Activated CD4-positive, alpha-beta T cell treated with anti-CD3 and anti-CD28 coated beads for 36 hours (primary cell): Measurements from ENCODE around the gene OR51S1. TPM values are rescaled to one million over a fixed set of nuclear protein-coding genes. Genes with fewer than 3 reads are reported as not detected.

ENCODE experiments used
- ATAC-seq: fragments of 200-7000 bp; cut with Tn5 transposase; one replicate; pipeline ENCODE4 v1.10.0; 2021; ENCODE audit warnings: mild to moderate bottlenecking, moderate library complexity
- CTCF ChIA-PET: fragments of 350-600 bp; sonication (Branson Sonifier 250); formaldehyde crosslinking; loops from one replicate; lab custom pipeline; 2021; ENCODE audit warnings: antibody characterized with exemption; lab: Charles Lee
- POLR2A ChIA-PET: fragments of 350-600 bp; sonication (Branson Sonifier 250); formaldehyde crosslinking; loops from one replicate; lab custom pipeline; 2021; ENCODE audit warnings: antibody characterized with exemption, inconsistent platforms; lab: Charles Lee
- DNase-seq: peaks from one replicate; pipeline ENCODE4 v3.0.0-alpha.2; 2020
- H3K27ac Mint-ChIP-seq: one replicate; pipeline ENCODE4 v1.8.0; 2021; ENCODE audit warnings: mixed read lengths
- H3K27me3 Mint-ChIP-seq: one replicate; pipeline ENCODE4 v1.8.0; 2021; ENCODE audit warnings: mixed read lengths
- H3K36me3 Mint-ChIP-seq: one replicate; pipeline ENCODE4 v1.8.0; 2021; ENCODE audit warnings: low read depth, mixed read lengths
- H3K4me1 Mint-ChIP-seq: one replicate; pipeline ENCODE4 v1.8.0; 2021; ENCODE audit warnings: mixed read lengths
- H3K4me3 Mint-ChIP-seq: one replicate; pipeline ENCODE4 v1.8.0; 2021; ENCODE audit warnings: mild to moderate bottlenecking, moderate library complexity, mixed read lengths
- H3K9me3 Mint-ChIP-seq: one replicate; pipeline ENCODE4 v1.8.0; 2021; ENCODE audit warnings: low read depth, mixed read lengths
- intact Hi-C, 2 experiments: fragments of 100-400 bp; cut with DNase I in 1 of 2; cut with micrococcal nuclease in 1 of 2; formaldehyde crosslinking; loops; one replicate each; pipeline versions ENCODE4 v1.14.2 to v1.15.1; 2022 to 2024; cut with DNase I, micrococcal nuclease
- total RNA-seq, 2 experiments: library from RNA; stranded (reverse); gene quantifications; one replicate each; pipeline ENCODE4 v1.2.3, GENCODE V29; 2021

OR51S1 gene, protein sequence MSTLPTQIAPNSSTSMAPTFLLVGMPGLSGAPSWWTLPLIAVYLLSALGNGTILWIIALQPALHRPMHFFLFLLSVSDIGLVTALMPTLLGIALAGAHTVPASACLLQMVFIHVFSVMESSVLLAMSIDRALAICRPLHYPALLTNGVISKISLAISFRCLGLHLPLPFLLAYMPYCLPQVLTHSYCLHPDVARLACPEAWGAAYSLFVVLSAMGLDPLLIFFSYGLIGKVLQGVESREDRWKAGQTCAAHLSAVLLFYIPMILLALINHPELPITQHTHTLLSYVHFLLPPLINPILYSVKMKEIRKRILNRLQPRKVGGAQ
- not detected for total RNA-seq

GRCh38 chr11:4848908-4849532, at the start of gene OR51S1:
Gene OR51S1 (minus strand): TSS chr11:4849208. CDS start chr11:4849208, 0 bp downstream.
- no peak within 1 kb of the TSS for H3K4me3 Mint-ChIP-seq
- no peaks in the 10 kb centered on the region for H3K9me3 Mint-ChIP-seq
- no peak within 1 kb of the TSS for H3K27ac Mint-ChIP-seq
- H3K36me3 Mint-ChIP-seq: no peaks in the 10 kb centered on the region
- no peaks in the 10 kb centered on the region for H3K4me1 Mint-ChIP-seq
- CTCF ChIA-PET: no interaction called here
- intact Hi-C loops: no loop called here
- POLR2A ChIA-PET: no interaction called here
- H3K27me3 Mint-ChIP-seq: peaks cover 8% of the 10 kb centered on the region
- ATAC-seq (no peak), DNase-seq (no peak)

GRCh38 chr11:4891996-4892640, 43.1 kb upstream of the OR51S1 start:
- Mint-ChIP-seq H3K27ac (no peak overlapping the region), H3K9me3 (no peaks in the 10 kb centered on the region), H3K36me3 (no peaks in the 10 kb centered on the region), H3K4me1 (no peaks in the 10 kb centered on the region), H3K27me3 (peaks cover 8% of the 10 kb centered on the region), H3K4me3 (no peak overlapping the region)
- ChIA-PET CTCF (interaction anchor here (1.6 kb wide), 1 partner anchor 10 kb away, joined by 5 read pairs; no protein-coding TSS in a partner anchor), POLR2A (no interaction called here)
- DNase-seq (no peak), ATAC-seq (no peak)
- intact Hi-C loops: no loop called here

GRCh38 chr11:4890279-4890678, 41.3 kb upstream of the OR51S1 start:
- Mint-ChIP-seq H3K27ac (no peak overlapping the region), H3K9me3 (no peaks in the 10 kb centered on the region), H3K4me3 (no peak overlapping the region), H3K27me3 (peaks cover 5% of the 10 kb centered on the region), H3K36me3 (no peaks in the 10 kb centered on the region), H3K4me1 (no peaks in the 10 kb centered on the region)
- ATAC-seq: no peak
- no peak for DNase-seq
- CTCF ChIA-PET: no interaction called here
- POLR2A ChIA-PET: no interaction called here
- intact Hi-C loops: no loop called here

DNA sequence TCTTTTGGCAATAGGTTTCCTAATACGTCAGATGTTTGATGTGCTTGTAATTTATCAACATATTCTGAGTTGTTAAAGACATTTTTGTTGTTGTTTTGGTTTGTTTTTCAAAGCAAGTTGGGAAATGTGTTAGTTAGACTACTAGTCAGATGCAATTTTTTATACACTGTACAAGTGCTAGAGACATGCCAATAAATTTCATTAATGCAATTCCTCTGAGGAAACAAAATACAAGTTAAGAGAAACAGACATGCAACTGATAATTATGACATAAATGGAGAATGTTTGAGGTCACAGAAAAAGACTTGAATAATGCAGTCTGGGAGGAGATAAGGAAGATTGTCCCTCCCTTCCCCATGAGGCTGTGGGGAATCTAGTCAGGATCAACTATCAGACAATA, 38.6 kb upstream of the OR51S1 start:
- no peak for DNase-seq
- ChIA-PET CTCF (no interaction called here), POLR2A (no interaction called here)
- Mint-ChIP-seq H3K27me3 (peaks cover 5% of the 10 kb centered on the region), H3K4me1 (no peaks in the 10 kb centered on the region), H3K36me3 (no peaks in the 10 kb centered on the region), H3K4me3 (no peak overlapping the region), H3K9me3 (no peaks in the 10 kb centered on the region), H3K27ac (no peak overlapping the region)
- ATAC-seq: no peak
- intact Hi-C loops: no loop called here

- DNase-seq: no peak
- intact Hi-C loops: no loop called here
- POLR2A ChIA-PET: no interaction called here
- Mint-ChIP-seq H3K9me3 (no peaks in the 10 kb centered on the region), H3K4me3 (no peak overlapping the region), H3K4me1 (no peaks in the 10 kb centered on the region), H3K27me3 (peaks cover 5% of the 10 kb centered on the region), H3K27ac (no peak overlapping the region), H3K36me3 (no peaks in the 10 kb centered on the region)
- no peak for ATAC-seq
- CTCF ChIA-PET: no interaction called here
Observed at GRCh38 chr11:4886186-4886585, 37.2 kb upstream of the OR51S1 start.

DNA sequence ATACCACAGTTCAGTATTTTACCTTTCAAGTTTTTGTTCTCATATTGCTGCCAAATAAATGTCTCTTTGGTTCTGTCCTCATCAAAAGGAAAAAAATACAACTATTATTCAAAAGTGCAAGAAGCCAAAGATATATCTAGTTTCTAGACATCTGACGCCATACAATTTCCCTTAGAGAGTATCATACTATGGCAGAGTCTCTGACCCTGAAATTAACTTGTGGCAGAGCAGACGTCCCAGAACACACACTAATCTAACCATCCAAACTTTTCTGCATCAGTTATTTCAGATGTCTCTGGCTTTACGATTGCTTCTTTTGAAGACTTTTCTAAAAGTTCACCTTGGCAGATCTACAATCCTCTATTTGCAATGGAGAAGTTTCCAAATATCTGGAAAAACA, 35.4 kb upstream of the OR51S1 start:
- Mint-ChIP-seq H3K36me3 (no peaks in the 10 kb centered on the region), H3K27ac (no peak overlapping the region), H3K27me3 (peaks cover 2% of the 10 kb centered on the region), H3K4me3 (no peak overlapping the region), H3K4me1 (no peaks in the 10 kb centered on the region), H3K9me3 (no peaks in the 10 kb centered on the region)
- ChIA-PET POLR2A (no interaction called here), CTCF (no interaction called here)
- no peak for ATAC-seq
- DNase-seq: no peak
- intact Hi-C loops: no loop called here

- DNase-seq (no peak), ATAC-seq (no peak)
- intact Hi-C loops: no loop called here
- H3K27ac Mint-ChIP-seq: no peak overlapping the region
- H3K36me3 Mint-ChIP-seq: no peaks in the 10 kb centered on the region
- no peaks in the 10 kb centered on the region for H3K9me3 Mint-ChIP-seq
- no peaks in the 10 kb centered on the region for H3K4me1 Mint-ChIP-seq
- H3K4me3 Mint-ChIP-seq: no peak overlapping the region
- peaks cover 2% of the 10 kb centered on the region for H3K27me3 Mint-ChIP-seq
- ChIA-PET POLR2A (no interaction called here), CTCF (interaction anchor here (1.5 kb wide), 1 partner anchor 9 kb away, joined by 5 read pairs; no protein-coding TSS in a partner anchor)
Observed at GRCh38 chr11:4882543-4882942, 33.5 kb upstream of the OR51S1 start.

DNA sequence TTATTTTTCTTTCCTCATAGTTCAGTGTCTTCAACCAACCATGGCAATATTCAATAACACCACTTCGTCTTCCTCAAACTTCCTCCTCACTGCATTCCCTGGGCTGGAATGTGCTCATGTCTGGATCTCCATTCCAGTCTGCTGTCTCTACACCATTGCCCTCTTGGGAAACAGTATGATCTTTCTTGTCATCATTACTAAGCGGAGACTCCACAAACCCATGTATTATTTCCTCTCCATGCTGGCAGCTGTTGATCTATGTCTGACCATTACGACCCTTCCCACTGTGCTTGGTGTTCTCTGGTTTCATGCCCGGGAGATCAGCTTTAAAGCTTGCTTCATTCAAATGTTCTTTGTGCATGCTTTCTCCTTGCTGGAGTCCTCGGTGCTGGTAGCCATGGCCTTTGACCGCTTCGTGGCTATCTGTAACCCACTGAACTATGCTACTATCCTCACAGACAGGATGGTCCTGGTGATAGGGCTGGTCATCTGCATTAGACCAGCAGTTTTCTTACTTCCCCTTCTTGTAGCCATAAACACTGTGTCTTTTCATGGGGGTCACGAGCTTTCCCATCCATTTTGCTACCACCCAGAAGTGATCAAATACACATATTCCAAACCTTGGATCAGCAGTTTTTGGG, 33.0 kb upstream of the OR51S1 start, which contains the start of gene OR51T1:
Gene OR51T1 (plus strand): TSS at position 41 of the 641 bp plus-strand sequence. CDS start 0 bp downstream, at position 41.
- no peaks in the 10 kb centered on the region for H3K4me1 Mint-ChIP-seq
- DNase-seq: no peak
- H3K27ac Mint-ChIP-seq: no peak within 1 kb of the TSS
- intact Hi-C loops: no loop called here
- H3K9me3 Mint-ChIP-seq: no peaks in the 10 kb centered on the region
- ChIA-PET POLR2A (no interaction called here), CTCF (interaction anchor here (1.5 kb wide), 1 partner anchor 9 kb away, joined by 5 read pairs; no protein-coding TSS in a partner anchor)
- ATAC-seq: no peak
- no peaks in the 10 kb centered on the region for H3K36me3 Mint-ChIP-seq
- peaks cover 2% of the 10 kb centered on the region for H3K27me3 Mint-ChIP-seq
- no peak within 1 kb of the TSS for H3K4me3 Mint-ChIP-seq

- intact Hi-C loops: no loop called here
- POLR2A ChIA-PET: no interaction called here
- H3K27ac Mint-ChIP-seq: no peak overlapping the region
- peaks cover 2% of the 10 kb centered on the region for H3K27me3 Mint-ChIP-seq
- H3K36me3 Mint-ChIP-seq: no peaks in the 10 kb centered on the region
- CTCF ChIA-PET: no interaction called here
- ATAC-seq (no peak), DNase-seq (no peak)
- H3K9me3 Mint-ChIP-seq: no peaks in the 10 kb centered on the region
- H3K4me3 Mint-ChIP-seq: no peak overlapping the region
- H3K4me1 Mint-ChIP-seq: no peaks in the 10 kb centered on the region
Observed at GRCh38 chr11:4881188-4881587, 32.2 kb upstream of the OR51S1 start.

- intact Hi-C loops: no loop called here
- Mint-ChIP-seq H3K9me3 (no peaks in the 10 kb centered on the region), H3K4me3 (no peak overlapping the region), H3K27ac (no peak overlapping the region), H3K4me1 (no peaks in the 10 kb centered on the region), H3K27me3 (peaks cover 5% of the 10 kb centered on the region), H3K36me3 (no peaks in the 10 kb centered on the region)
- no peak for ATAC-seq
- POLR2A ChIA-PET: no interaction called here
- no peak for DNase-seq
- CTCF ChIA-PET: no interaction called here
Observed at GRCh38 chr11:4865855-4866254, 16.8 kb upstream of the OR51S1 start.

DNA sequence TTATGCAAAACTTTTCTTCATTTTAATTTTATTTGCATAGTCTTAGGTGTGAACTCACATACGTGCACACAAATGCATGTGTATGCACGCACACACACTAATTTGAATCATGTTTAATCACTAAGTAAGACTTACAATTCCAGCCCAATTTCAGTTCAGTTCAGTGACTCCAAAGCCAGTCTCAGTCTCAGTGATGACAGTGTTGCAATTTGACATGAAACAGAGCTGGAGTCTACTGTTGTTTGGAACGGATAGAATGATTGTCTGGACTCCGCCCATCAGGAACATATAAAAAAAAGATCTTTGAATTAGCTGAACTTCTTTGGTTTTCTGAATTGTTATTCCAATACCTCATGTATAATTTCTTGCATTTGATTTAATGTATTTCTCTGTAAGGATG, 14.9 kb upstream of the OR51S1 start:
- DNase-seq (no peak), ATAC-seq (no peak)
- ChIA-PET POLR2A (no interaction called here), CTCF (no interaction called here)
- peaks cover 5% of the 10 kb centered on the region for H3K27me3 Mint-ChIP-seq
- no peak overlapping the region for H3K27ac Mint-ChIP-seq
- H3K9me3 Mint-ChIP-seq: no peaks in the 10 kb centered on the region
- H3K36me3 Mint-ChIP-seq: no peaks in the 10 kb centered on the region
- H3K4me3 Mint-ChIP-seq: no peak overlapping the region
- no peaks in the 10 kb centered on the region for H3K4me1 Mint-ChIP-seq
- intact Hi-C loops: no loop called here
